ENCODE data around the gene ME1. TPM values are rescaled to one million over a fixed set of nuclear protein-coding genes. Genes with fewer than 3 reads are reported as not detected.
"Not testable (repeated sequence)": the region's sequence is repeated elsewhere in the genome, so short reads cannot be mapped to it uniquely, and the experiment has no call there.

The ME1 gene
- total RNA-seq, 3 donors from 2014 or later = 5.2 to 34.6 (median 7.2) TPM

- intact Hi-C loops (cut with DNase I; ENCODE audit: low total_unique reads) = no loop called here
- Histone ChIP-seq H3K27ac (peak within 1 kb of the TSS; percentile 80 to 81), H3K4me3 (peak within 1 kb of the TSS; percentile 69 to 97 (median 87)), H3K27me3 (no peaks in the 10 kb centered on the region), H3K4me1 (no peaks in the 10 kb centered on the region), H3K36me3 (no peaks in the 10 kb centered on the region), H3K9me3 (no peaks in the 10 kb centered on the region)
- TF ChIP-seq CTCF (IDR thresholded peaks at IDR 0.05) (no peak), POLR2AphosphoS5 (IDR thresholded peaks at IDR 0.05) (peak; percentile 51 to 87 (median 57)), POLR2A (IDR thresholded peaks at IDR 0.05) (peak; percentile 50)
- DNase-seq (ENCODE audit: low spot score in 2 of 2) = peak; percentile 82
Observed at GRCh38 chr6:83192871-83193746, 237.7 kb downstream of the ME1 start, which contains the start of the genes PGM3 and RWDD2A. TSS of gene PGM3 (minus strand) at chr6:83193265. CDS start at chr6:83191012, 2,253 bp downstream. TSS of gene RWDD2A (plus strand) at chr6:83193357. CDS start at chr6:83194452, 1,095 bp downstream.

GRCh38 chr6:83192456-83192855 lies 238.4 kb downstream of the ME1 start:
- TF ChIP-seq POLR2AphosphoS5 (IDR thresholded peaks at IDR 0.05) (no peak), POLR2A (IDR thresholded peaks at IDR 0.05) (no peak), CTCF (IDR thresholded peaks at IDR 0.05) (no peak)
- no peak for DNase-seq (ENCODE audit: low spot score in 2 of 2)
- Histone ChIP-seq H3K27ac (peak overlapping the region; percentile 80 to 81), H3K36me3 (no peaks in the 10 kb centered on the region), H3K4me3 (peak overlapping the region; percentile 69 to 97 (median 87)), H3K9me3 (no peaks in the 10 kb centered on the region), H3K4me1 (no peaks in the 10 kb centered on the region), H3K27me3 (no peaks in the 10 kb centered on the region)
- intact Hi-C loops (cut with DNase I; ENCODE audit: low total_unique reads) = no loop called here

DNA sequence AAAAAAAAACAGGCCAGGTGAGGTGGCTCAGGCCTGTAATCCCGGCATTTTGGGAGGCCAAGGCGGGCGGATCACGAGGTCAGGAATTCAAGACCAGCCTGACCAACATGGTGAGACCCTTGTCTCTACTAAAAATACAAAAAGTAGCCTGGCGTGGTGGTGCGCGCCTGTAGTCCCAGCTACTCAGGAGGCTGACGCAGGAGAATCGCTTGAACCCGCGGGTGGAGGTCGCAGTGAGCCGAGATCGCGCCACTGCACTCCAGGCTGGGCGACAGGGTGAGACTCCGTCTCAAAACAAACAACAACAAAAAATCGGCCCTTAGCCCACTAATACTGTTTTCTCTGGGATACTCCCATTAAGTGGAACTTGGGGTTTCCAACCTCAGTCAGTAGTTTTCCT lies 238.9 kb downstream of the ME1 start:
- H3K27me3 ChIP-seq; DNase-seq (ENCODE audit: low spot score in 2 of 2); H3K27ac ChIP-seq; H3K9me3 ChIP-seq; H3K36me3 ChIP-seq; H3K4me1 ChIP-seq; intact Hi-C loops (cut with DNase I; ENCODE audit: low total_unique reads): not testable (repeated sequence)
- H3K4me3 ChIP-seq = peak overlapping the region; percentile 69 to 97 (median 87)

- Histone ChIP-seq H3K4me3 (no peak overlapping the region), H3K36me3 (no peaks in the 10 kb centered on the region), H3K27me3 (no peaks in the 10 kb centered on the region), H3K27ac (no peak overlapping the region), H3K9me3 (no peaks in the 10 kb centered on the region), H3K4me1 (no peaks in the 10 kb centered on the region)
- intact Hi-C loops (cut with DNase I; ENCODE audit: low total_unique reads) = no loop called here
- TF ChIP-seq CTCF (IDR thresholded peaks at IDR 0.05) = no peak
- DNase-seq (ENCODE audit: low spot score in 2 of 2) = no peak
Observed at GRCh38 chr6:83190626-83191025, 240.2 kb downstream of the ME1 start.

GRCh38 chr6:83188501-83188900 lies 242.3 kb downstream of the ME1 start:
- TF ChIP-seq CTCF (IDR thresholded peaks at IDR 0.05) (no peak), POLR2A (IDR thresholded peaks at IDR 0.05) (no peak), POLR2AphosphoS5 (IDR thresholded peaks at IDR 0.05) (no peak)
- no peak overlapping the region for H3K4me3 ChIP-seq

More at GRCh38 chr6:83188501-83188900, 242.3 kb downstream of the ME1 start:
- Histone ChIP-seq H3K4me1 (no peaks in the 10 kb centered on the region), H3K27me3 (no peaks in the 10 kb centered on the region), H3K36me3 (no peaks in the 10 kb centered on the region), H3K27ac (no peak overlapping the region), H3K9me3 (no peaks in the 10 kb centered on the region)
- DNase-seq (ENCODE audit: low spot score in 2 of 2) = no peak
- intact Hi-C loops (cut with DNase I; ENCODE audit: low total_unique reads) = no loop called here

Data from breast epithelium (tissue), 4 donors.